ENCODE data around the gene ADORA2A. TPM values are rescaled to one million over a fixed set of nuclear protein-coding genes. Genes with fewer than 3 reads are reported as not detected.

Gene ADORA2A
- total and polyA plus RNA-seq, 2 of the 8 experiments (the other 6 are each of a cell fraction or from before 2014, with no cell fraction given), result 7.1 to 20.3 TPM

- no peak overlapping the region for H3K4ac ChIP-seq (replicated peaks; ENCODE audit: insufficient read length, low read depth, low read length)
- no peaks in the 10 kb centered on the region for H3K23me2 ChIP-seq (ENCODE audit: low read depth, low read length)
- WGBS, 2 experiments (ENCODE audit: extremely low coverage in 1 of 2, insufficient coverage in 1 of 2, insufficient read length in 1 of 2, insufficient replicate concordance in 2 of 2, low coverage in 1 of 2, low lambda C conversion rate in 2 of 2, missing lambda C conversion rate in 1 of 2), result 95% methylated on average over 3 of the region's 3 CpGs; no CpG with 5 or more reads in 1 of the 2 experiments
- no peak overlapping the region for H2BK120ac ChIP-seq (replicated peaks; ENCODE audit: low read depth, low read length)
- no peak overlapping the region for H3K18ac ChIP-seq (ENCODE audit: extremely low read depth, low read length)
- no peaks in the 10 kb centered on the region for H3K79me1 ChIP-seq (ENCODE audit: low read depth, low read length)
- H2BK5ac ChIP-seq (ENCODE audit: low read depth, low read length), result no peak overlapping the region
- H3K27ac ChIP-seq (ENCODE audit: low read depth, low read length), result no peak overlapping the region
- no peak overlapping the region for H4K5ac ChIP-seq (ENCODE audit: insufficient read length, low read depth, low read length)
- H3K4me1 ChIP-seq (replicated peaks in 1 of 4; ENCODE audit: control insufficient read depth in 3 of 4, insufficient read depth in 4 of 4, low read length in 3 of 4), result no peaks in the 10 kb centered on the region
- no peak overlapping the region for H3K56ac ChIP-seq (replicated peaks; ENCODE audit: insufficient read length, low read depth, low read length)
- H4K20me1 ChIP-seq (replicated peaks in 1 of 2; ENCODE audit: control insufficient read depth in 1 of 2, insufficient read depth in 2 of 2, low read length in 2 of 2), result no peaks in the 10 kb centered on the region
- no peak overlapping the region for H3K14ac ChIP-seq (ENCODE audit: insufficient read length)
- H3K79me2 ChIP-seq (ENCODE audit: control insufficient read depth in 1 of 2, insufficient read depth in 2 of 2, low read length in 2 of 2), result no peaks in the 10 kb centered on the region
- CTCF ChIA-PET (ENCODE audit: partially characterized antibody), result interaction anchor here (1.0 to 2.4 kb wide), 4 partner anchors 12 to 114 kb away, joined by 3 to 13 read pairs (median 4); no protein-coding TSS in a partner anchor
- no peak overlapping the region for H4K91ac ChIP-seq (replicated peaks; ENCODE audit: insufficient read length, low read length)
- H4K8ac ChIP-seq (ENCODE audit: extremely low read depth, insufficient read depth, low read length), result no peak overlapping the region
- H2BK12ac ChIP-seq (ENCODE audit: low read depth, low read length), result no peak overlapping the region
- H3K36me3 ChIP-seq (ENCODE audit: control insufficient read depth in 2 of 4, insufficient read depth in 4 of 4, low read length in 3 of 4), result peaks cover 0 to 9% (median 3%) of the 10 kb centered on the region in 4 experiments; a peak in 2 of 8 replicates
- FAIRE-seq, result no peak
- no peak overlapping the region for H3K4me3 ChIP-seq (ENCODE audit: extremely low read depth in 1 of 4, insufficient read depth in 2 of 4, low read depth in 3 of 4, low read length in 4 of 4)
- no peaks in the 10 kb centered on the region for H3K9me3 ChIP-seq (ENCODE audit: insufficient read depth in 2 of 2, low read depth in 1 of 2, low read length in 1 of 2)
- no peak overlapping the region for H2AK5ac ChIP-seq (ENCODE audit: low read depth, low read length)
- no peak overlapping the region for H3K23ac ChIP-seq (ENCODE audit: insufficient read length)
- DNase-seq (ENCODE audit: low read depth in 1 of 2, low spot score in 2 of 2), result no peak
- H3K9ac ChIP-seq (replicated peaks in 1 of 4; ENCODE audit: extremely low read depth in 1 of 4, low read depth in 3 of 4, low read length in 3 of 4), result no peak overlapping the region
- H2BK20ac ChIP-seq (ENCODE audit: low read length), result no peak overlapping the region
- H2BK15ac ChIP-seq (ENCODE audit: low read length), result no peak overlapping the region
- no peaks in the 10 kb centered on the region for H3K27me3 ChIP-seq (replicated peaks in 1 of 4; ENCODE audit: control insufficient read depth in 3 of 4, extremely low read depth in 1 of 4, insufficient read depth in 3 of 4, low read length in 3 of 4)
- no peak overlapping the region for H3K4me2 ChIP-seq (ENCODE audit: insufficient read depth in 1 of 2, low read depth in 2 of 2, low read length in 2 of 2)
- no peak overlapping the region for H2AFZ ChIP-seq (ENCODE audit: low read length)
- POLR2A ChIA-PET (ENCODE audit: partially characterized antibody), result interaction anchor here (1.4 to 2.2 kb wide), 2 partner anchors 13 to 16 kb away, joined by 3 to 5 read pairs; no protein-coding TSS in a partner anchor
- TF ChIP-seq EZH2 (IDR thresholded peaks at IDR 0.05; ENCODE audit: low read depth, low read length, severe bottlenecking) (no peak), CTCF (IDR thresholded peaks at IDR 0.05; ENCODE audit: control extremely low read depth in 1 of 3, insufficient read depth in 1 of 3, low read depth in 1 of 3, low read length in 3 of 3) (no peak), NRF1 (IDR thresholded peaks at IDR 0.05; ENCODE audit: low read depth, low read length) (no peak), YY1 (IDR thresholded peaks at IDR 0.05; ENCODE audit: low read depth, low read length) (no peak), CREB1 (IDR thresholded peaks at IDR 0.05) (no peak), TAF7 (optimal IDR thresholded peaks at IDR 0.05; ENCODE audit: borderline replicate concordance, low read depth, low read length) (no peak), POLR2AphosphoS5 (IDR thresholded peaks at IDR 0.05; ENCODE audit: low read depth, low read length) (no peak), NANOG (IDR thresholded peaks at IDR 0.05; ENCODE audit: insufficient read depth, low read depth, low read length, poor library complexity, severe bottlenecking) (no peak), SP2 (IDR thresholded peaks at IDR 0.05; ENCODE audit: low read length) (no peak), TAF1 (IDR thresholded peaks at IDR 0.05; ENCODE audit: low read depth, low read length) (no peak), EGR1 (IDR thresholded peaks at IDR 0.05; ENCODE audit: borderline replicate concordance, low read depth, low read length) (no peak), HDAC6 (IDR thresholded peaks at IDR 0.05; ENCODE audit: low read depth, low read length) (no peak)
Measured at GRCh38 chr22:24393848-24394247, 33.6 kb upstream of the ADORA2A start.
